NCI-H526 treated with DMSO at 0.1 percent for 48 hours (cell line): Measurements from ENCODE around the gene JUN.

Experiments used
- DNase-seq: peaks from one replicate; lab custom pipeline; 2025; lab: John Stamatoyannopoulos, UW

The JUN gene

DNA sequence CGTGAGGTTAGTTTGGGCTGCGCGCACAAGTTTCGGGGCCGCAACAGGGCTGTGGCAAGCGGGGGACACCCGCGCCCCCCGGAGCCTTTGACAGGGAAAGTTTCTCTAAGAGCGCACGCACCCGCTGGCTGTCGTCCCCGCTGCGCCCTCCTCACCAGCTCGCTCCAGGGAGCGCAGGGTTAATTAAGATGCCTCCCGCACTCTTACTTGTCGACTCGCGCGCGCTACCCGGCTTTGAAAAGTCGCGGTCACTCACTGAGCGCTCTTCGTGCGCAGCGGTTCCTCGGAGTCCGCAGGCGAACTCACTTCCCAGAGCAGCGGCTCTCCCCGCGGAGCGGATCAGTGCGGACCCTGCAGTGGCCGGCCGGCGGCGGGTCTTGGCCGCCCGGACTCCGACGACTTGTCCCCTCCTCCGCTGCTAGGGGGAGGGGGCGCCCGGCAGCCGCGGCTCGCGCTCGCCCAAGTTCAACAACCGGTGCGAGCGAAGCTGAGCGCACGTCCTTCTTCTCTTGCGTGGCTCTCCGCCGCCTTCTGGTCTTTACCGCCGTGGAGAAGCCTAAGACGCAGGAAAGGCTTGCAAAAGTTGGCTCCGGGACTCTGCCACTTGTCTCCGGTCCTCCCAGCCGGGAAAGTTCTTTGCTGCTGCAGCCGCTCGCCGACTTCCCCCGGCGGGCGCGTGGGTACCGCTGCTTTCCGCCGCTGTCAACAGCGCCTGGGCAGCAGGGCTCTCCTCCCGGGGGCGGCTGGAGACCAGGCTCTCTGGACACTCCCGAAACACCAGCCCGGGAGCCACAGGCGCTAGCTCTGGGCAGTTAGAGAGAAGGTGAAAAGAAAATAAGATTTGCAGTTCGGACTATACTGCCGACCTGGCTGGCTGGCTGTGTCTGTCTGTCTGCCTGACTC is 506 bp downstream of the JUN start:
- peak; percentile 48 for DNase-seq

DNA sequence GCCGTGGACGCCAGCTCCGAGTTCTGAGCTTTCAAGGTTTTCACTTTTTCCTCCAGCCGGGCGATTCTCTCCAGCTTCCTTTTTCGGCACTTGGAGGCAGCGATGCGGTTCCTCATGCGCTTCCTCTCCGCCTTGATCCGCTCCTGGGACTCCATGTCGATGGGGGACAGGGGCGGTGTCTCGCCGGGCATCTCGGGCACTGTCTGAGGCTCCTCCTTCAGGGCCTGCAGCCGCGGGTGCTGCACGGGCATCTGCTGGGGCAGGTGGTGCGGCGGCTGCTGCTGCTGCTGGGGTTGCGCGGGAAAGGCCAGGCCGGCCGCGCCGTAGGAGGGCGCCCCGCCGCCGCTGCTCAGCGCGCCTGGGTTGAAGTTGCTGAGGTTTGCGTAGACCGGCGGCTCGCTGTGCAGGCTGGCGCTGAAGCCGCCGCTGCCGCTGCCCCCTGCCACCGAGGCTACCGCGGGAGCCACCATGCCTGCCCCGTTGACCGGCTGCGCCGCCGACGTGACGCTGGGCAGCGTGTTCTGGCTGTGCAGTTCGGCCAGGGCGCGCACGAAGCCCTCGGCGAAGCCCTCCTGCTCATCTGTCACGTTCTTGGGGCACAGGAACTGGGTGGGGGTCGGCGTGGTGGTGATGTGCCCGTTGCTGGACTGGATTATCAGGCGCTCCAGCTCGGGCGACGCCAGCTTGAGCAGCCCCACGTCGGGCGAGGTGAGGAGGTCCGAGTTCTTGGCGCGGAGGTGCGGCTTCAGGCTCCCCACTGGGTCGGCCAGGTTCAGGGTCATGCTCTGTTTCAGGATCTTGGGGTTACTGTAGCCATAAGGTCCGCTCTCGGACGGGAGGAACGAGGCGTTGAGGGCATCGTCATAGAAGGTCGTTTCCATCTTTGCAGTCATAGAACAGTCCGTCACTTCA is 1.4 kb downstream of the JUN start:
- DNase-seq = peak; percentile 50

DNA sequence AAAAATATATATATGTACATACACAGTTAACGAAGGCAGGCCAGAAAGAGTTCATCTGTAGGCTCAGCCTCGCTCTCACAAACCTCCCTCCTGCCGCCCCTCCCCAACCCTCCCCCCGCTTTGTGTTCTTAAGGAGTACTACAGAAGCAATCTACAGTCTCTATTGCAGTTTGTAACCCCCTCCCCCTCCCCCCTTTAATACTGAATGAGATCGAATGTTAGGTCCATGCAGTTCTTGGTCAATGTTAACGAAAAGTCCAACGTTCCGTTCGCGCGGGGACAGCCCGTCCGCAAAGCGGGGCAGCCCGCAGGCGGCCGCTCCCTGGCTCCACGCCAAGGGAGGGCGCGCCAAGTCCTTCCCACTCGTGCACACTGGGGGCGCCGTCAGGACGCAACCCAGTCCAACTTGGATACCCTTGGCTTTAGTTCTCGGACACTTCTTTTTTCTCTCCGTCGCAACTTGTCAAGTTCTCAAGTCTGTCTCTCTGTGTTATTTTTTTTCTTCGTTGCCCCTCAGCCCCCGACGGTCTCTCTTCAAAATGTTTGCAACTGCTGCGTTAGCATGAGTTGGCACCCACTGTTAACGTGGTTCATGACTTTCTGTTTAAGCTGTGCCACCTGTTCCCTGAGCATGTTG is 2.2 kb downstream of the JUN start:
- peak; percentile 8 for DNase-seq

GRCh38 chr1:58780836-58781452 is 2.9 kb downstream of the JUN start:
- no peak for DNase-seq

- no peak for DNase-seq
Measured at GRCh38 chr1:58780411-58780810, 3.4 kb downstream of the JUN start.

DNA sequence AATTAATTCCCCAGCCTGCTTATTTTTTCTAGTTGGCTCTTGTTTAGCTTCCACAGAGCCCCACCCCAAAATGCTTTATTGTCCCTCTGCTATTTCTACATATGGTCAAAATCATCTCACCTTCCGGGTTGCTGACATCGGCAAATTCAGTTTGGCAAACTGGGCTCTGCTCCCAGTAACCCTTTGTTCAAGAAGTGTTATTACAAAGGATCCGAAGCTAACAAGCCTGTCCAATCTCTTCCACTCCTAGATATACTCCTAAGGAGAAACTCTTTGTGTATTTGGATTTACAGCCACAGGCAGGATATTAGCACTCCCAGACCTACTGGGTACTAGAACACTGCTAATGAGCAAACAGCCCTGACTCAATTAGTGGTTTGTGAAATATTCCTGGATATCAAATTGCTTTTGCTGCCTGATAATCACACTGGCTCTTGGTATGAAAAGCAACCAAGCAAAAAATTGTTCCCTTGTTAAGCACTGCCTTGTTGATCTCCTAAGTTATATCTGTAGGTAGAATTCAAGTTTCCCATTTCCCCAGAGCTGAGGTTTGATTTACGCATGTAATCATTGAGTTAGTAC is 4.0 kb downstream of the JUN start:
- DNase-seq = peak; percentile 88

- DNase-seq = no peak
Measured at GRCh38 chr1:58779059-58779754, 4.6 kb downstream of the JUN start.

- no peak for DNase-seq
Measured at GRCh38 chr1:58778385-58779000, 5.4 kb downstream of the JUN start.

GRCh38 chr1:58774027-58774426 is 9.8 kb downstream of the JUN start:
- DNase-seq = no peak

DNA sequence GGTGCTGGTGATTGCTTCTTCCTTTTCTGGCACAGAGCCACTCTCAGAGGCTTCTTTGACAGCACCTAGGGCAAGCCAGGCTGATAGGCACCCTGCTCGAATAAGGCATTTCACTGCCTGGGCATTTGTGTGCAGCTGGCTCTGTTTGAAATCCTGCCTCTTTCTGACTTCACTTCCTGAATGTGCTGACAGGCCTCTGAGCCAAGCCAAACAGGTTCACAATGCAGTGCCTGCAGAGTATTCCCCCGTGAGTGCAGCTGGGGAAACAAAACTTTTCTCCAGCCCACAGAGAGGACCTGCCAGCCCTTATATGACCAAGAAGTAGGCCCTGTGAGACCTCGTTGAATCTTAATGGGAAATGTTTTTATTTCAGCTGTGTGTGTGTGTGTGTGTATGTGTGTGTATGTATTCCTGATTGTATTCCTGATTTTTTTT is 10.4 kb downstream of the JUN start:
- DNase-seq = no peak

GRCh38 chr1:58769809-58770320 is 14.0 kb downstream of the JUN start:
- no peak for DNase-seq

- peak; percentile 16 for DNase-seq
Measured at GRCh38 chr1:58768971-58769808, 14.7 kb downstream of the JUN start.

DNA sequence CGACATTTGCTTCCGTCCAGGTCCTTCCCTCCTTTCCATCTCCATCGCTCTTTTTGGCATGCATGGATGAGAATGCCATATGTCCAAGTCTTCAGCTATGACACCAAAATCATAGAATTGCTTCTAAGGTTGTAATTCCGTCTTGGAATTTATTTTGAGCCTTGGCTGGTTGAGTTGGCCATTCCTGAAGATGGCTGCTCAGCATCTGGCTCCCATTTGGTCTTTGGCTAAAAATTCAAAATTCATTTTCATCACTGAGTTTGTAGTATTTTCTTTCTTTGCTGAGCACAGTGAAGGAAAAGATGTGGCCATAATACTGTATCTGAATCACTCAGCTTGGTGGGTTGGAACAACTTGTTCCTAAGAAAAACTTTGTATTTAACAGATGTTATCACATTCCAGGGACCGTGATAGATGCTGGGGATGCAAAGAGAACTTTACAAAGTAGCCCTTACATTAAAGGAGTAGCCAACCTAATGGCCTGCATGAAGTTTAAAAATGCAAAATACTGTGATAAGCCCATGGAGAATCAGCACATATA is 15.6 kb downstream of the JUN start:
- no peak for DNase-seq

DNA sequence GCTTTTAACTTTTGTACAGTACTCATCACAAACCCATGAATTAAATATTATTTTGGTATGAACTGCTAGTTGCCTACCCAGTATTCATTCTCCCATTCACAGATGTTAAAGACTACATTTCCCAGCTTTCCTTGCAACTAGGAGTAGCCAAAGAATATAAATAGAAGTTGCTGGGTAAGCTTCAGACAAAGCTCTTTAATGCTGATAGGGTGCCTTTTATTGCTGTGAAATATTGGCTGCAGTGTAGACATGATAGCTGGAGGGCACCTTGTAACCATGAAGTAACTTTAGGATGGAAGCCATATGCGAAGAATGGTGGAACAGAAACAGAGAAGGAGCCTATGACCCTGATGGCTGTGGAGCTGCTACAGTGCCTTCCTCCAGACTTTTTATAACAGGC is 16.7 kb downstream of the JUN start:
- DNase-seq = no peak

- no peak for DNase-seq
Measured at GRCh38 chr1:58765441-58765840, 18.4 kb downstream of the JUN start.

DNA sequence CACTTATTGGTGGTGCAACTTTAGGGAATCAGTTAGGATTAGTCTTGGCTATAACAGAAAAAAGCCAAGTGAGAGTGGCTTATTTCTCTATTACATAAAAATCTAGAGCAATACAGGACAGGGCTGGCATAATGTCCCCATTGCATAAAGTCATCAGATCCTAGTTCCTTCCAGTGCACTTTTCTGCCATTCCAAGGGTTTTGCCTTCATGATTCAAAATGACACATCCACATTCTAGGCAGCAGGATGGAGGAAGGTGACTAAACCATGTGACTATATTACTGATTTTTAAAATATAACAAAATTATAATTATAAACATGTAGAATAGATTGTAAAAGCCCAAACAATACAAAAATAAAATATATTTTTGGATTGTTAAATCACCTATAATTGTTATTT is 18.8 kb downstream of the JUN start:
- DNase-seq = no peak

GRCh38 chr1:58764294-58764978 is 19.4 kb downstream of the JUN start:
- DNase-seq = no peak

- DNase-seq = no peak
Measured at GRCh38 chr1:58763214-58763613, 20.6 kb downstream of the JUN start.
